K562 (cell line): ENCODE results near the gene STRN3. TPM values are rescaled to one million over a fixed set of nuclear protein-coding genes. Genes with fewer than 3 reads are reported as not detected.

Experiments
- BDP1 ChIP-seq: IDR thresholded peaks from 3 replicates; pipeline ENCODE4 v1.6.1; 2011; ENCODE audit not compliant: insufficient read length, insufficient read depth
- CEBPG ChIP-seq, 3 experiments: fragments of 200-800 bp in 1 of 3; sonication (Bioruptor generic) in 1 of 3; sonication (generic) in 1 of 3; formaldehyde crosslinking in 1 of 3; IDR thresholded peaks in 2 of 3; conservative IDR thresholded peaks in 1 of 3; 2 replicates each; pipeline versions ENCODE4 v1.6.1 to v1.8.0; 2016 to 2022; ENCODE audit warnings: missing compliant biosample characterization in 2 of 3, missing genetic modification characterization in 2 of 3, mild to moderate bottlenecking in 1 of 3, missing genetic modification reagents in 1 of 3
- CTBP1 ChIP-seq: fragments of 450-650 bp; IDR thresholded peaks from 2 replicates; pipeline ENCODE4 v1.6.1; 2016; ENCODE audit warnings: borderline replicate concordance
- FOXA3 ChIP-seq, 2 experiments: fragments of 450-650 bp in 1 of 2; sonication (generic) in 1 of 2; formaldehyde crosslinking; IDR thresholded peaks in 1 of 2; conservative IDR thresholded peaks in 1 of 2; 2 replicates each; pipeline versions ENCODE4 v1.4.0 to v1.8.0; 2020 to 2022; ENCODE audit warnings: mild to moderate bottlenecking in 2 of 2, missing genetic modification reagents in 1 of 2
- HDAC3 ChIP-seq: fragments of 450-650 bp; IDR thresholded peaks from 2 replicates; pipeline ENCODE4 v1.6.1; 2018; ENCODE audit warnings: borderline replicate concordance, mild to moderate bottlenecking, moderate library complexity; ENCODE audit not compliant: partially characterized antibody
- KLF16 ChIP-seq: IDR thresholded peaks from 2 replicates; pipeline ENCODE4 v1.6.1; 2016; ENCODE audit warnings: antibody characterized with exemption
- NR1H2 ChIP-seq: sonication (generic); formaldehyde crosslinking; IDR thresholded peaks from 2 replicates; pipeline ENCODE4 v1.4.0; 2020; ENCODE audit warnings: mild to moderate bottlenecking, missing genetic modification reagents
- PHB ChIP-seq: fragments of 250-450 bp; sonication (Bioruptor Pico); IDR thresholded peaks from 2 replicates; pipeline ENCODE4 v1.5.0; 2021
- RFX1 ChIP-seq: fragments of 450-650 bp; IDR thresholded peaks from 2 replicates; pipeline ENCODE4 v1.6.1; 2016; ENCODE audit warnings: mild to moderate bottlenecking, moderate library complexity
- SAP30 ChIP-seq: fragments of 200-600 bp; sonication (generic); IDR thresholded peaks from 2 replicates; pipeline ENCODE4 v1.6.1; 2012; ENCODE audit warnings: borderline replicate concordance, low read depth, mild to moderate bottlenecking, moderate library complexity, low read length, control low read depth, inconsistent platforms; ENCODE audit not compliant: insufficient read depth, poor library complexity, severe bottlenecking
- TEAD2 ChIP-seq: fragments of 450-650 bp; IDR thresholded peaks from 2 replicates; pipeline ENCODE4 v1.6.1; 2016; ENCODE audit warnings: missing genetic modification characterization, control low read depth, missing compliant biosample characterization
- ZKSCAN3 ChIP-seq: fragments of 250-450 bp; sonication (Bioruptor Pico); IDR thresholded peaks from 2 replicates; pipeline ENCODE4 v1.4.0; 2020
- ZNF124 ChIP-seq: sonication (generic); formaldehyde crosslinking; IDR thresholded peaks from 2 replicates; pipeline ENCODE4 v1.8.1; 2022; ENCODE audit warnings: missing genetic modification reagents
- ZNF143 ChIP-seq: sonication (generic); formaldehyde crosslinking; IDR thresholded peaks from 2 replicates; pipeline ENCODE4 v1.9.0; 2022; ENCODE audit warnings: mild to moderate bottlenecking, missing genetic modification reagents
- ZNF507 ChIP-seq: conservative IDR thresholded peaks from 2 replicates; pipeline ENCODE4 v1.6.1; 2017; ENCODE audit warnings: missing genetic modification characterization, missing compliant biosample characterization
- ZNF584 ChIP-seq: fragments of 200-800 bp; sonication (Bioruptor generic); IDR thresholded peaks from 2 replicates; pipeline ENCODE4 v1.6.1; 2016; ENCODE audit warnings: low read depth, mild to moderate bottlenecking, missing genetic modification characterization, missing compliant biosample characterization
- ZNF695 ChIP-seq: fragments of 450-650 bp; formaldehyde crosslinking; IDR thresholded peaks from 2 replicates; pipeline ENCODE4 v1.4.0; 2020; ENCODE audit warnings: mild to moderate bottlenecking, moderate library complexity
- ZNF77 ChIP-seq: fragments of 250-450 bp; sonication (Bioruptor Pico); IDR thresholded peaks from 2 replicates; pipeline ENCODE4 v1.5.0; 2020
- ZNF780A ChIP-seq: fragments of 250-450 bp; sonication (Bioruptor Pico); IDR thresholded peaks from 2 replicates; pipeline ENCODE4 v1.5.0; 2021; ENCODE audit warnings: mild to moderate bottlenecking
- polyA plus RNA-seq, 8 experiments: library from polyadenylated mRNA; depleted of rRNA in 4 of 8; stranded (reverse) in 5 of 8; unstranded in 3 of 8; fragments of >200 nt; fragmentation: Nextera tagmentation in 2 of 8; fragmentation: Illumina TruSeq in 1 of 8; extraction: Ambion mirVana in 2 of 8; extraction: Trizol in 1 of 8; gene quantifications; 2 replicates each; pipeline versions ENCODE4 v1.2.1 to v1.2.3, GENCODE V29; 2011 to 2014; ENCODE audit warnings: inconsistent platforms in 1 of 8, missing spikeins in 1 of 8
- total RNA-seq, 7 experiments: library from RNA; depleted of rRNA in 6 of 7; stranded (reverse); fragments of >200 nt in 6 of 7; fragmentation: Illumina TruSeq in 2 of 7; extraction: Trizol in 2 of 7; gene quantifications; 2 replicates each; pipeline versions ENCODE4 v1.2.1 to v1.2.3, GENCODE V29; 2011 to 2021; ENCODE audit warnings: low replicate concordance in 1 of 7
- TF ChIP-seq, protein P1 (sequence below): fragments of 450-650 bp; IDR thresholded peaks from 2 replicates; pipeline ENCODE4 v1.6.1; 2016; ENCODE audit warnings: antibody characterized with exemption
- TF ChIP-seq, protein P2 (sequence below): sonication (generic); formaldehyde crosslinking; IDR thresholded peaks from 2 replicates; pipeline ENCODE4 v1.8.0; 2022; ENCODE audit warnings: mild to moderate bottlenecking, missing genetic modification reagents, borderline replicate concordance
- TF ChIP-seq, protein P3 (sequence below): fragments of 250-450 bp; sonication (Bioruptor Pico); IDR thresholded peaks from 2 replicates; pipeline ENCODE4 v1.8.0; 2021; ENCODE audit warnings: mild to moderate bottlenecking, moderate library complexity
- TF ChIP-seq, protein P4 (sequence below): IDR thresholded peaks from 2 replicates; pipeline ENCODE4 v1.6.1; 2012; ENCODE audit warnings: low read depth, low read length, improper control_type of control experiment, borderline replicate concordance

STRN3 gene
- total and polyA plus RNA-seq, 9 of the 15 experiments (the other 6 are each of a cell fraction or from before 2014, with no cell fraction given): 5.9 to 29.1 (median 16.0) TPM

DNA sequence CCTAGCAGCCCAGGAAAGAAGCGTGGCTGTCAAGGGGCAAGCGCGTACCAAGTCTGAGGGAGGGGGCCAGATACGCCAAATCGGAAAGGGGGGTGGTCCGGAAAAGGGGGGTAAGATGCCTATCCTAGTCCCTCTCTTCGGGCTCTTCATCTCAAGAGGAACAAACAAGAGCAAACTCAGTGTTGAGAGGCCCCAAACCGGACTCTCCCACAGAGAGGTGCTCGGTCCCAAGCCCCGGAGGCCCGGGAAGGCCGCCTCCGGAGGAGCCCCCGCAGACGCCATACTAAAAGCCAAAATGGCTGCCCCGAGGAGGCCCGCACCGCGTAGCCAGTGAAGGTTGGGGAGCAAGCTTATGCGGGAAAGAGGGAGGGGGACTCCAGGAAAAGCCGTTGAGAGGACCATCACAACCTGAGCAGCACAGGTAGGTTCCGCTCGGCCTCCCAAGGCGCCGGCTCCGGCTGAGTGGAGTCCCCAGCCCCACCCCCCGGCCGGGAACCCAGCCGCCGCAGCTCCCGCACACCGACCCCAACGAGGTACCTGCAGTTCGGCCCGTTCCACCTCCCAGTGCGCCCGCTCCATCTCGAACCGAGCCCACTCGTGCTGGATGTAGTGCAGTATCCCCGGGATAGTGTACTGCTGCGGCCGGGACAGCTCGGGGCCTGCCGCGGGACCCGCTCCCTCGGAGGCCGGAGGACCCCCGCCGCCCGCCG lies 657 bp downstream of the STRN3 start, which contains the start of gene AP4S1 (continued):
- no peak for TF ChIP-seq ZNF695 (CRISPR knock-in tag)
- no peak for TF ChIP-seq ZKSCAN3 (CRISPR knock-in tag)
- no peak for TF ChIP-seq FOXA3 (CRISPR knock-in tag; conservative IDR thresholded peaks at IDR 0.05 in 1 of 2, IDR thresholded peaks at IDR 0.05 in 1 of 2)
- no peak for TF ChIP-seq PHB
- TF ChIP-seq RFX1: no peak
- TF ChIP-seq HDAC3: peak; percentile 49
- TF ChIP-seq TEAD2 (tag): no peak
- TF ChIP-seq ZNF143 (CRISPR knock-in tag): no peak
- TF ChIP-seq ZNF507 (tag): no peak
- TF ChIP-seq SAP30: no peak
- TF ChIP-seq, protein P1, sequence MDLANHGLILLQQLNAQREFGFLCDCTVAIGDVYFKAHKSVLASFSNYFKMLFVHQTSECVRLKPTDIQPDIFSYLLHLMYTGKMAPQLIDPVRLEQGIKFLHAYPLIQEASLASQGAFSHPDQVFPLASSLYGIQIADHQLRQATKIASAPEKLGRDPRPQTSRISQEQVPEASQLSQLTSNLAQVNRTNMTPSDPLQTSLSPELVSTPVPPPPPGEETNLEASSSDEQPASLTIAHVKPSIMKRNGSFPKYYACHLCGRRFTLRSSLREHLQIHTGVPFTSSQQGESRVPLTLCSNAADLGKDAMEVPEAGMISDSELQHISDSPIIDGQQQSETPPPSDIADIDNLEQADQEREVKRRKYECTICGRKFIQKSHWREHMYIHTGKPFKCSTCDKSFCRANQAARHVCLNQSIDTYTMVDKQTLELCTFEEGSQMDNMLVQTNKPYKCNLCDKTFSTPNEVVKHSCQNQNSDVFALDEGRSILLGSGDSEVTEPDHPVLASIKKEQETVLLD: no peak
- TF ChIP-seq, protein P2, sequence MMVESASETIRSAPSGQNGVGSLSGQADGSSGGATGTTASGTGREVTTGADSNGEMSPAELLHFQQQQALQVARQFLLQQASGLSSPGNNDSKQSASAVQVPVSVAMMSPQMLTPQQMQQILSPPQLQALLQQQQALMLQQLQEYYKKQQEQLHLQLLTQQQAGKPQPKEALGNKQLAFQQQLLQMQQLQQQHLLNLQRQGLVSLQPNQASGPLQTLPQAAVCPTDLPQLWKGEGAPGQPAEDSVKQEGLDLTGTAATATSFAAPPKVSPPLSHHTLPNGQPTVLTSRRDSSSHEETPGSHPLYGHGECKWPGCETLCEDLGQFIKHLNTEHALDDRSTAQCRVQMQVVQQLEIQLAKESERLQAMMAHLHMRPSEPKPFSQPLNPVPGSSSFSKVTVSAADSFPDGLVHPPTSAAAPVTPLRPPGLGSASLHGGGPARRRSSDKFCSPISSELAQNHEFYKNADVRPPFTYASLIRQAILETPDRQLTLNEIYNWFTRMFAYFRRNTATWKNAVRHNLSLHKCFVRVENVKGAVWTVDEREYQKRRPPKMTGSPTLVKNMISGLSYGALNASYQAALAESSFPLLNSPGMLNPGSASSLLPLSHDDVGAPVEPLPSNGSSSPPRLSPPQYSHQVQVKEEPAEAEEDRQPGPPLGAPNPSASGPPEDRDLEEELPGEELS (CRISPR knock-in tag): no peak
- TF ChIP-seq, protein P3, sequence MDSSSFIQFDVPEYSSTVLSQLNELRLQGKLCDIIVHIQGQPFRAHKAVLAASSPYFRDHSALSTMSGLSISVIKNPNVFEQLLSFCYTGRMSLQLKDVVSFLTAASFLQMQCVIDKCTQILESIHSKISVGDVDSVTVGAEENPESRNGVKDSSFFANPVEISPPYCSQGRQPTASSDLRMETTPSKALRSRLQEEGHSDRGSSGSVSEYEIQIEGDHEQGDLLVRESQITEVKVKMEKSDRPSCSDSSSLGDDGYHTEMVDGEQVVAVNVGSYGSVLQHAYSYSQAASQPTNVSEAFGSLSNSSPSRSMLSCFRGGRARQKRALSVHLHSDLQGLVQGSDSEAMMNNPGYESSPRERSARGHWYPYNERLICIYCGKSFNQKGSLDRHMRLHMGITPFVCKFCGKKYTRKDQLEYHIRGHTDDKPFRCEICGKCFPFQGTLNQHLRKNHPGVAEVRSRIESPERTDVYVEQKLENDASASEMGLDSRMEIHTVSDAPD: no peak
- TF ChIP-seq KLF16: no peak
- no peak for TF ChIP-seq CTBP1
- TF ChIP-seq, protein P4, sequence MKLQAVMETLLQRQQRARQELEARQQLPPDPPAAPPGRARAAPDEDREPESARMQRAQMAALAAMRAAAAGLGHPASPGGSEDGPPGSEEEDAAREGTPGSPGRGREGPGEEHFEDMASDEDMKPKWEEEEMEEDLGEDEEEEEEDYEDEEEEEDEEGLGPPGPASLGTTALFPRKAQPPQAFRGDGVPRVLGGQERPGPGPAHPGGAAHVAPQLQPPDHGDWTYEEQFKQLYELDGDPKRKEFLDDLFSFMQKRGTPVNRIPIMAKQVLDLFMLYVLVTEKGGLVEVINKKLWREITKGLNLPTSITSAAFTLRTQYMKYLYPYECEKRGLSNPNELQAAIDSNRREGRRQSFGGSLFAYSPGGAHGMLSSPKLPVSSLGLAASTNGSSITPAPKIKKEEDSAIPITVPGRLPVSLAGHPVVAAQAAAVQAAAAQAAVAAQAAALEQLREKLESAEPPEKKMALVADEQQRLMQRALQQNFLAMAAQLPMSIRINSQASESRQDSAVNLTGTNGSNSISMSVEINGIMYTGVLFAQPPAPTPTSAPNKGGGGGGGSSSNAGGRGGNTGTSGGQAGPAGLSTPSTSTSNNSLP: no peak
- TF ChIP-seq ZNF584 (CRISPR knock-in tag): no peak
- no peak for TF ChIP-seq ZNF77 (CRISPR knock-in tag)
- TF ChIP-seq ZNF124 (CRISPR knock-in tag): no peak
- TF ChIP-seq NR1H2 (CRISPR knock-in tag): no peak
- no peak for TF ChIP-seq ZNF780A
- no peak for TF ChIP-seq BDP1
- TF ChIP-seq CEBPG (CRISPR knock-in tag; IDR thresholded peaks at IDR 0.05): no peak
- TF ChIP-seq CEBPG (tag; conservative IDR thresholded peaks at IDR 0.05 in 1 of 2, IDR thresholded peaks at IDR 0.05 in 1 of 2): no peak
